Activated CD4-positive, alpha-beta T cell treated with anti-CD3 and anti-CD28 coated beads for 4 hours (primary cell): ENCODE measurements around the gene COLEC12.

Source experiments
- DNase-seq, 2 donors: peaks; one replicate each; pipeline ENCODE4 v3.0.0-alpha.2; 2020

Gene COLEC12

GRCh38 chr18:500632-501405 lies at the start of gene COLEC12:
COLEC12 (minus strand) TSS chr18:500701; CDS start chr18:500514, 187 bp downstream.
- no peak for DNase-seq

- no peak for DNase-seq
These were observed 49.5 kb upstream of the COLEC12 start for GRCh38 chr18:549967-550366.

- DNase-seq = no peak
These were observed 43.1 kb upstream of the COLEC12 start for GRCh38 chr18:543447-544078.

- DNase-seq = no peak
These were observed 33.6 kb upstream of the COLEC12 start for GRCh38 chr18:533995-534601.

GRCh38 chr18:532632-533031 lies 32.1 kb upstream of the COLEC12 start:
- no peak for DNase-seq

GRCh38 chr18:532018-532417 lies 31.5 kb upstream of the COLEC12 start:
- DNase-seq = no peak

- no peak for DNase-seq
These were observed 26.6 kb upstream of the COLEC12 start for GRCh38 chr18:527146-527545.

- no peak for DNase-seq
These were observed 26.2 kb upstream of the COLEC12 start for GRCh38 chr18:526681-527080.

- DNase-seq = no peak
These were observed 24.7 kb upstream of the COLEC12 start for GRCh38 chr18:525036-525797.

GRCh38 chr18:524466-524865 lies 24.0 kb upstream of the COLEC12 start:
- no peak for DNase-seq

GRCh38 chr18:523561-523960 lies 23.1 kb upstream of the COLEC12 start:
- DNase-seq = no peak

- no peak for DNase-seq
These were observed 18.7 kb upstream of the COLEC12 start for GRCh38 chr18:519019-519879.

GRCh38 chr18:518081-518480 lies 17.6 kb upstream of the COLEC12 start:
- no peak for DNase-seq

- no peak for DNase-seq
These were observed 15.3 kb upstream of the COLEC12 start for GRCh38 chr18:515838-516237.

GRCh38 chr18:515156-515815 lies 14.8 kb upstream of the COLEC12 start:
- no peak for DNase-seq

- DNase-seq = no peak
These were observed 13.5 kb upstream of the COLEC12 start for GRCh38 chr18:513826-514530.

GRCh38 chr18:512957-513356 lies 12.5 kb upstream of the COLEC12 start:
- DNase-seq = no peak

- no peak for DNase-seq
These were observed 8.3 kb upstream of the COLEC12 start for GRCh38 chr18:508835-509234.

GRCh38 chr18:507636-508035 lies 7.1 kb upstream of the COLEC12 start:
- no peak for DNase-seq

GRCh38 chr18:506801-507200 lies 6.3 kb upstream of the COLEC12 start:
- DNase-seq = no peak

GRCh38 chr18:506264-506663 lies 5.8 kb upstream of the COLEC12 start:
- no peak for DNase-seq
